ENCODE results near the gene GCLC.
A peak's percentile ranks its signal among the peaks of the same experiment; 100 is the strongest.

The GCLC gene

DNA sequence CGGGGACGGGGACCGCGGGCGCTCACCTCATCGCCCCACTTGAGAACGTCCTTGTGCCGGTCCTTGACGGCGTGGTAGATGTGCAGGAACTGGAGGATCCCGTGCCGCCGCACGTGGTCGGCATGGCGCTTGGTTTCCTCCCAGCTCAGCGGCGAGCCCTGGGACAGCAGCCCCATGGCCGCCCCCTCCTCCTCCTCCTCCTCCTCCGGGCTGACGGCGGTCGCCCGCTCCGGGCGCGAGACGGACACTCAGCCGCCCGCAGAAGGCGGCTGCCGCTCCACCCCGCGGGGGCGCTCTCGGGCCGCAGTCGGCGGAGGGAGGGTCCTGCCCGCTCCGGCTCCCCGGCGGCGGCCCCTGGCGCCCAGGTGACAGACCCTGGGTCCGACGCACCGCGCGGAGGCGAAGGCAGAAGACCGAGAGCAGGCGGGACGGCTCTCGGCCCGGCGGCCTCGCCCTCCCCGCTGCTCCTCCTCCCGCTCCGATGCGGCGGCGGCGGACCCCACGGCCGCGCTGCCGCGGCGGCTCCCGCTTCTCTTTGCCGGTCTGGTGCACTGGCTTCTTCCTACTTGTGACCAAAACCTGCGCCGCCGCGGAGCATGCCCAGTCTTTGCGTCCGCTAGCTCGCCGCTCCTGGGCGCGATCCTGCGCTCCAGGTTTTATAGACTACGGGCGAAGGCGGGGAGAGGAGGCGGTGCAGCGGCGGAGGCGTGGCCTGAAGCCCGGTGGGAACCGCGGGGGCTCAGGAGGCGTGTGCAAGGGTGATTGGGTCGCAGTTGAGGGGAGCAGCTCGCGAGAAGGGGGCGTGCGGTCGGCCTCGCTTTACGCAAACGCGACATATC, at the start of gene GCLC:
Gene GCLC (minus strand): TSS at position 632 of the 839 bp plus-strand sequence. CDS start 456 bp downstream, at position 176.
- peaks cover 8% of the 10 kb centered on the region for H3K27me3 Mint-ChIP-seq (ENCODE audit: low read depth)
- peaks cover 56% of the 10 kb centered on the region for H3K4me1 Mint-ChIP-seq (ENCODE audit: low read depth)
- H3K4me3 Mint-ChIP-seq: peak within 1 kb of the TSS; percentile 94
- peak; percentile 89 for DNase-seq (ENCODE audit: low spot score)
- no peaks in the 10 kb centered on the region for H3K9me3 Mint-ChIP-seq
- H3K36me3 Mint-ChIP-seq (ENCODE audit: low read depth): peaks cover 7% of the 10 kb centered on the region
- peak within 1 kb of the TSS; percentile 96 for H3K27ac Mint-ChIP-seq

GRCh38 chr6:53594596-53594995, 49.7 kb upstream of the GCLC start:
- peaks cover 2% of the 10 kb centered on the region for H3K4me1 Mint-ChIP-seq (ENCODE audit: low read depth)
- peaks cover 2% of the 10 kb centered on the region for H3K27me3 Mint-ChIP-seq (ENCODE audit: low read depth)
- DNase-seq (ENCODE audit: low spot score): no peak
- no peaks in the 10 kb centered on the region for H3K36me3 Mint-ChIP-seq (ENCODE audit: low read depth)
- H3K9me3 Mint-ChIP-seq: peaks cover 3% of the 10 kb centered on the region
- no peak overlapping the region for H3K27ac Mint-ChIP-seq
- H3K4me3 Mint-ChIP-seq: no peak overlapping the region

DNA sequence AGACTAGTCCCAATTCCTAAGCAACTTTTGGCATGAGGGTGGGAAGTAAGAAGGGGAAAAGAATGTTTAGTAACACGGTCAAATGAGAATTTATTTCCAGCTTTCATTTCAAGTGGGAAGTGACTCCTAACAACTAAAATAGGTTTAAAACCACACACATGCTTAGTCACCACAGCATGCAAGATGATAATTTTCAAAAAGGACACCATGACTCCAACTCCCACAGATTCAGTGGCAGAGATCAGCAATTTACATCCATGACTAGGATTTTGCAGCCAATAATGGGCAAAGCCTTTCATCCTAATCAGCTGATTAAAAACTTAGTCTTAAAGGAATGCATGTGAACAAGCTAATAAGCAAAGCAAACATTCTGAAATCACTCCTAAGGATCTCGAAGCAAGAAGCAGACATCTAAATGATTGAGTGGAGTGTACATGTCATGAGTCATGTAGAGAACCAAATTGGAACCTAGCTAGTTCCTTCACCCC, 48.1 kb upstream of the GCLC start:
- peaks cover 3% of the 10 kb centered on the region for H3K9me3 Mint-ChIP-seq
- no peak for DNase-seq (ENCODE audit: low spot score)
- no peak overlapping the region for H3K4me3 Mint-ChIP-seq
- no peak overlapping the region for H3K27ac Mint-ChIP-seq
- peaks cover 2% of the 10 kb centered on the region for H3K27me3 Mint-ChIP-seq (ENCODE audit: low read depth)
- peaks cover 2% of the 10 kb centered on the region for H3K4me1 Mint-ChIP-seq (ENCODE audit: low read depth)
- H3K36me3 Mint-ChIP-seq (ENCODE audit: low read depth): no peaks in the 10 kb centered on the region

DNA sequence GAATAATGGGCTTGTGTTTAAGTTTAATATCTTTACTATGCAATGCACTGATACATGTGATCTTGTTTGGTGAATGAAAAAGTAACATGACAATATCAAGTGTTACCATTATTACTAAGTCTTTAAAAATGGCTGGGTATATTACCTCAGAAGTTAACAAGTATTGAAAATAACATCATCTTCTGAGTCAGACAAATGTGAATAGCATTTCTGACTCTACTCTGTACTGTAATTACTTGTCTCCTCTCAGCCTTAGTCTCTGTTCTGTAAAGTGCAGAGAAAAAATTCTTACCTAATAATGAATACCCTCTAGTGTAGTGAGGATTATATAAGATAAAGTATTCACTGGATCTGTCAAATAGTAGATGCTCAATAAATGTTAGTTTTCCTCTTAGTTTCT, 47.0 kb upstream of the GCLC start:
- no peak for DNase-seq (ENCODE audit: low spot score)
- Mint-ChIP-seq H3K4me1 (ENCODE audit: low read depth) (peaks cover 2% of the 10 kb centered on the region), H3K9me3 (no peaks in the 10 kb centered on the region), H3K36me3 (ENCODE audit: low read depth) (no peaks in the 10 kb centered on the region), H3K27ac (no peak overlapping the region), H3K27me3 (ENCODE audit: low read depth) (peaks cover 2% of the 10 kb centered on the region), H3K4me3 (no peak overlapping the region)

- no peak for DNase-seq (ENCODE audit: low spot score)
- Mint-ChIP-seq H3K4me1 (ENCODE audit: low read depth) (peaks cover 2% of the 10 kb centered on the region), H3K4me3 (no peak overlapping the region)
Observed at GRCh38 chr6:53588816-53589509, 44.1 kb upstream of the GCLC start.

GRCh38 chr6:53587291-53587690, 42.4 kb upstream of the GCLC start:
- Mint-ChIP-seq H3K4me3 (no peak overlapping the region), H3K9me3 (no peaks in the 10 kb centered on the region), H3K4me1 (ENCODE audit: low read depth) (no peaks in the 10 kb centered on the region), H3K36me3 (ENCODE audit: low read depth) (no peaks in the 10 kb centered on the region), H3K27ac (no peak overlapping the region), H3K27me3 (ENCODE audit: low read depth) (no peaks in the 10 kb centered on the region)
- no peak for DNase-seq (ENCODE audit: low spot score)

More at GRCh38 chr6:53588816-53589509, 44.1 kb upstream of the GCLC start:
- Mint-ChIP-seq H3K36me3 (ENCODE audit: low read depth) (no peaks in the 10 kb centered on the region), H3K27me3 (ENCODE audit: low read depth) (no peaks in the 10 kb centered on the region), H3K27ac (no peak overlapping the region), H3K9me3 (no peaks in the 10 kb centered on the region)

- no peak for DNase-seq (ENCODE audit: low spot score)
- Mint-ChIP-seq H3K27ac (no peak overlapping the region), H3K4me1 (ENCODE audit: low read depth) (no peaks in the 10 kb centered on the region), H3K27me3 (ENCODE audit: low read depth) (no peaks in the 10 kb centered on the region), H3K36me3 (ENCODE audit: low read depth) (no peaks in the 10 kb centered on the region), H3K4me3 (no peak overlapping the region), H3K9me3 (no peaks in the 10 kb centered on the region)
Observed at GRCh38 chr6:53585208-53585900, 40.5 kb upstream of the GCLC start.

- Mint-ChIP-seq H3K9me3 (no peaks in the 10 kb centered on the region), H3K27me3 (ENCODE audit: low read depth) (no peaks in the 10 kb centered on the region), H3K4me1 (ENCODE audit: low read depth) (no peaks in the 10 kb centered on the region), H3K36me3 (ENCODE audit: low read depth) (no peaks in the 10 kb centered on the region), H3K4me3 (no peak overlapping the region), H3K27ac (no peak overlapping the region)
- DNase-seq (ENCODE audit: low spot score): no peak
Observed at GRCh38 chr6:53584726-53585125, 39.8 kb upstream of the GCLC start.

- no peak for DNase-seq (ENCODE audit: low spot score)
- no peaks in the 10 kb centered on the region for H3K4me1 Mint-ChIP-seq (ENCODE audit: low read depth)
- no peak overlapping the region for H3K4me3 Mint-ChIP-seq
- H3K27me3 Mint-ChIP-seq (ENCODE audit: low read depth): no peaks in the 10 kb centered on the region
- H3K36me3 Mint-ChIP-seq (ENCODE audit: low read depth): no peaks in the 10 kb centered on the region
- H3K27ac Mint-ChIP-seq: no peak overlapping the region
- H3K9me3 Mint-ChIP-seq: no peaks in the 10 kb centered on the region
Observed at GRCh38 chr6:53583451-53583850, 38.5 kb upstream of the GCLC start.

- Mint-ChIP-seq H3K9me3 (no peaks in the 10 kb centered on the region), H3K4me1 (ENCODE audit: low read depth) (no peaks in the 10 kb centered on the region), H3K36me3 (ENCODE audit: low read depth) (no peaks in the 10 kb centered on the region), H3K4me3 (no peak overlapping the region), H3K27ac (no peak overlapping the region), H3K27me3 (ENCODE audit: low read depth) (no peaks in the 10 kb centered on the region)
- DNase-seq (ENCODE audit: low spot score): no peak
Observed at GRCh38 chr6:53582963-53583362, 38.1 kb upstream of the GCLC start.

DNA sequence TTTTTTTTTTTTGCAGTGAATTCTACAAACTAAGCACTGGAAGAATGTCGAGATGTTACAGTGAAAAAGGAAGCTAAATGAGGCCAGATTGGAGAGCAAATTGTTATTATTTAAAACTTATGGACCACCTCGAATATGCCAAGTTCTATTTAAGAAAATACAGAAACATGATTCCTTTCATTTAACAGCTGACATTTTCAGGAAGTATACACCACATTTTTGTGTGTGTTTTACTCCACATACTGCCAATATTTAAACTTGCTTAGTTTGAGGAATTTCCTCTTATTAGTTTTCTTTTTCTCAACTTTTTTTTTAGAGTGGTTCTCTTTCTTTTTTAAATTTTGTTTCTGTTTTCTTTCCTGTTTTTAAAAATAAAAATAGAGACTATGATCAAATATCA, 37.0 kb upstream of the GCLC start:
- Mint-ChIP-seq H3K36me3 (ENCODE audit: low read depth) (no peaks in the 10 kb centered on the region), H3K4me1 (ENCODE audit: low read depth) (no peaks in the 10 kb centered on the region), H3K4me3 (no peak overlapping the region), H3K9me3 (no peaks in the 10 kb centered on the region), H3K27ac (no peak overlapping the region), H3K27me3 (ENCODE audit: low read depth) (no peaks in the 10 kb centered on the region)
- DNase-seq (ENCODE audit: low spot score): no peak

DNA sequence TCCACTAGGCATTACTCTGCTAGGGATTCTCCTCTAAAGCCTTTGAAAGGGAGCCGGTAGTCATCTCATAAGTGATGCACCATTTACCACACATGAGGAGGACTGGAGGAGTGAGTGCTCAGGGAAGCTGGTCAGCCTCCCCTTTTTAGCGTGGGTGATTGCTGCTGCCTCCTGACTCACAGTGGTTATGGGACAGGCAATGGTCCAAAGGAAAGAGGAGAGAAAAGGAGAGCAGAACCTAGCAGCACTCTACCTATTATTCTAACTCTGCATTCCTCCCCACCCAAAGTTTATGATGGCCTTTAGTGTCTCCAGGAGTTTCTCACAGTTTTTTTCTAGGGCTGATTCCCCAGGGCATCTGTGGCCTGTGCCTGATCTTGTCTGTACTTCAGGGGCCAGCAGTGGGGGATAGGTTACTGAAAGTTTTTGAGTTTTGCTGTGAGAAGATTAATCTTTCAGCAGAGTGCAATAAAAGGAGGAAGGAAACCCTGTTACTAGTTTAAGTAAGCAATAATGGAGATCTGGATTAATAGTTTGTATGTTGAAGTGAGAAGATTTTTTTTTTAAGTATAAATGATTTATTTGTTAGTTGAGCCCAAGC, 36.4 kb upstream of the GCLC start:
- Mint-ChIP-seq H3K4me1 (ENCODE audit: low read depth) (no peaks in the 10 kb centered on the region), H3K4me3 (no peak overlapping the region), H3K36me3 (ENCODE audit: low read depth) (no peaks in the 10 kb centered on the region), H3K27me3 (ENCODE audit: low read depth) (no peaks in the 10 kb centered on the region), H3K9me3 (no peaks in the 10 kb centered on the region), H3K27ac (no peak overlapping the region)
- DNase-seq (ENCODE audit: low spot score): no peak

DNA sequence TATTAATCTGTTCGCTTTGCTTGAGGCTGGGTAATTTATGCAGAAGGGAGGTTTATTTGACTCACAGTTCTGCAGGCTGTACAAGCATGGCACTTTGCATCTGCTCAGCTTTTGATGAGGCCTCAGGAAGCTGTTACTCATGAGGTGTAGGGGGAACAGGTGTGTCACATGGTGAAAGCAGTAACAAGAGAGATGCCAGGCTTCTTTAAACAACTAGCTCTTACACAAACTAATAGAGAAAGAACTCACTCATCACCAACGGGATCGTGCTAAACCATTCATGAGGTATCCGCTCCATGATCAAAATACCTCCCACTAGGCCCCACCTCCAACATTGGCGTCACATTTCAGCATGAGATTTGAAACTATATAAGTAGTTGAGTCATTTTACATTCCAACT, 34.4 kb upstream of the GCLC start:
- H3K27ac Mint-ChIP-seq: no peak overlapping the region
- no peaks in the 10 kb centered on the region for H3K27me3 Mint-ChIP-seq (ENCODE audit: low read depth)
- no peaks in the 10 kb centered on the region for H3K9me3 Mint-ChIP-seq
- no peak overlapping the region for H3K4me3 Mint-ChIP-seq
- no peaks in the 10 kb centered on the region for H3K4me1 Mint-ChIP-seq (ENCODE audit: low read depth)
- no peaks in the 10 kb centered on the region for H3K36me3 Mint-ChIP-seq (ENCODE audit: low read depth)
- DNase-seq (ENCODE audit: low spot score): no peak

DNA sequence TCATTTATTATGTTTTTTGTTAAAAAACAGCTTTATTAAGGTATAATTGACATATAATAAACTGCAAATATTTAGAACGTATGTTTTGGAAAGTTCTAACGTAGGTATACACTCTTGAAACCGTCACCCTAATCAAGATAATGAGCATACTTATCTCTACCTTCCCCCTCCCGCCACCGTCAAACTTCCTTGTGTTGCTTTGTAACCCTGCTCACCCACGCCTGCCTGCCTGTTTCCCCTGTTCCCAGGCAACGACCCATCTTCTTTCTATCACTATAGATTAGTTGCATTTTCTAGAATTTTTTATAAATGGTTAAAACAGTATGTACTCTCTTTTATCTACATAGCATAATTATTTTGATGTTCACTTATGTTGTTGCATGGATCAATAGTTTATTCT, 33.5 kb upstream of the GCLC start:
- DNase-seq (ENCODE audit: low spot score): no peak
- Mint-ChIP-seq H3K9me3 (no peaks in the 10 kb centered on the region), H3K36me3 (ENCODE audit: low read depth) (no peaks in the 10 kb centered on the region), H3K4me3 (no peak overlapping the region), H3K4me1 (ENCODE audit: low read depth) (no peaks in the 10 kb centered on the region), H3K27me3 (ENCODE audit: low read depth) (no peaks in the 10 kb centered on the region), H3K27ac (no peak overlapping the region)
